K562 (cell line): ENCODE results near the gene SAP30L. TPM values are rescaled to one million over a fixed set of nuclear protein-coding genes. Genes with fewer than 3 reads are reported as not detected.

Source experiments
- ATAC-seq: fragments of 200-7000 bp; cut with Tn5 transposase; 3 replicates; pipeline ENCODE4 v1.9.1; 2020; ENCODE audit warnings: moderate library complexity
- BruUV-seq: library from RNA; stranded (reverse); fragments of 400-500 nt; replicated peaks from 2 replicates; lab custom pipeline; 2021; lab: Mats Ljungman, UMichigan
- CTCF ChIA-PET: fragments of 300-600 bp; formaldehyde crosslinking; extraction: SDS; loops from one replicate; lab custom pipeline; 2021; ENCODE audit warnings: low intra/inter-chr PET ratio; lab: Yijun Ruan, JAX
- POLR2A ChIA-PET: fragments of 300-600, 350-650 bp; sonication (Branson Sonifier 250); formaldehyde crosslinking; extraction: SDS; loops from one replicate; lab custom pipeline; 2021; ENCODE audit warnings: antibody characterized with exemption, inconsistent platforms; lab: Yijun Ruan, JAX
- DNase-seq, 4 experiments: peaks; one replicate each; pipeline versions ENCODE4 v3.0.0 to v3.0.0-alpha.2; 2011 to 2018; ENCODE audit warnings: low spot score in 3 of 4, mixed read lengths in 3 of 4; ENCODE audit errors: extremely low read depth in 1 of 4
- FAIRE-seq: peaks from 2 replicates; lab custom pipeline; 2011; peaks lifted over from hg19 to GRCh38; lab: Jason Lieb, UNC
- H2AFZ ChIP-seq: 2 replicates; pipeline ENCODE4 v1.6.0; 2011; ENCODE audit warnings: low read depth, low read length, control low read depth, inconsistent platforms
- H3K27ac ChIP-seq: fragments of 200-600 bp; 3 replicates; pipeline ENCODE4 v1.8.0; 2011; ENCODE audit warnings: low read depth, mild to moderate bottlenecking, control low read depth, inconsistent platforms, low read length, moderate library complexity, mixed read lengths; ENCODE audit errors: extremely low read depth
- H3K27me3 ChIP-seq, 2 experiments: fragments of 300-600 bp in 1 of 2; 2 replicates in 1 of 2; 3 replicates in 1 of 2; pipeline versions ENCODE4 v1.6.0 to v1.8.0; 2011; ENCODE audit warnings: inconsistent platforms in 2 of 2, low read length in 2 of 2, mild to moderate bottlenecking in 1 of 2, mixed read lengths in 1 of 2, moderate library complexity in 1 of 2; ENCODE audit not compliant: control insufficient read depth in 2 of 2, insufficient read depth in 2 of 2
- H3K36me3 ChIP-seq: fragments of 300-600 bp; 3 replicates; pipeline ENCODE4 v1.8.0; 2011; ENCODE audit warnings: mild to moderate bottlenecking, low read length, inconsistent platforms; ENCODE audit not compliant: control insufficient read depth, insufficient read depth
- H3K4me1 ChIP-seq, 2 experiments: fragments of 200-600 bp in 1 of 2; replicated peaks in 1 of 2; 2 replicates in 1 of 2; 3 replicates in 1 of 2; pipeline versions ENCODE4 v1.5.1 to v1.8.0; 2011; ENCODE audit warnings: inconsistent platforms in 2 of 2, low read length in 2 of 2, mild to moderate bottlenecking in 1 of 2, mixed read lengths in 1 of 2, moderate library complexity in 1 of 2; ENCODE audit not compliant: control insufficient read depth in 2 of 2, insufficient read depth in 2 of 2
- H3K4me2 ChIP-seq: 2 replicates; pipeline ENCODE4 v1.6.1; 2011; ENCODE audit warnings: low read length, control low read depth, inconsistent platforms, mixed read lengths; ENCODE audit not compliant: insufficient read depth
- H3K4me3 ChIP-seq: fragments of 200-600 bp; sonication (generic), shearing (Covaris generic); 2 replicates; pipeline ENCODE4 v1.5.1; 2016; ENCODE audit warnings: control low read depth, inconsistent platforms
- H3K79me2 ChIP-seq: fragments of 200-600 bp; 3 replicates; pipeline ENCODE4 v1.8.0; 2011; ENCODE audit warnings: low read length, inconsistent platforms; ENCODE audit not compliant: control insufficient read depth, insufficient read depth
- H3K9ac ChIP-seq, 2 experiments: 2 replicates each; pipeline versions ENCODE4 v1.6.0 to v1.6.1; 2011; ENCODE audit warnings: low read depth in 2 of 2, low read length in 2 of 2, control low read depth in 1 of 2, inconsistent platforms in 1 of 2, mild to moderate bottlenecking in 1 of 2, mixed read lengths in 1 of 2; ENCODE audit not compliant: insufficient read depth in 1 of 2
- H3K9me1 ChIP-seq: one replicate; pipeline ENCODE4 v1.6.0; 2011; ENCODE audit warnings: inconsistent platforms, mild to moderate bottlenecking, low read length, moderate library complexity; ENCODE audit not compliant: control insufficient read depth, insufficient read depth
- H3K9me3 ChIP-seq: replicated peaks from 2 replicates; pipeline ENCODE4 v1.5.1; 2011; ENCODE audit warnings: low read depth, low read length, inconsistent platforms; ENCODE audit not compliant: control insufficient read depth, insufficient read depth
- H4K20me1 ChIP-seq: replicated peaks from 2 replicates; pipeline ENCODE4 v1.6.1; 2011; ENCODE audit warnings: low read length, inconsistent platforms, mixed read lengths; ENCODE audit not compliant: control insufficient read depth, insufficient read depth
- CBX2 ChIP-seq: fragments of 200-600 bp; sonication (generic); IDR thresholded peaks from one replicate; pipeline ENCODE4 v1.6.1; 2012; ENCODE audit warnings: mild to moderate bottlenecking, low read length, inconsistent platforms; ENCODE audit not compliant: insufficient read depth, poor library complexity, severe bottlenecking
- CXXC5 ChIP-seq: fragments of 250-450 bp; sonication (Bioruptor Pico); IDR thresholded peaks from 2 replicates; pipeline ENCODE4 v1.8.0; 2022; ENCODE audit warnings: inconsistent platforms, mild to moderate bottlenecking, moderate library complexity
- ZNF232 ChIP-seq: sonication (generic); formaldehyde crosslinking; IDR thresholded peaks from 2 replicates; pipeline ENCODE4 v1.8.0; 2022; ENCODE audit warnings: mild to moderate bottlenecking, missing genetic modification reagents
- WGBS: fragments of 100-300 bp; shearing (Covaris generic); methylation state at CpG from one replicate; pipeline ENCODE4 v1.1.6; 2016; ENCODE audit warnings: low coverage, mixed read lengths; ENCODE audit not compliant: insufficient coverage; ENCODE audit errors: missing lambda C conversion rate; 5-methylcytosine and 5-hydroxymethylcytosine counted together
- in situ Hi-C: fragments of 300-500 bp; cut with MboI; formaldehyde crosslinking; loops from 4 replicates; pipeline ENCODE4 v1.15.0; 2018; ENCODE audit warnings: inconsistent platforms, mixed read lengths
- intact Hi-C: fragments of 100-400 bp; cut with micrococcal nuclease; formaldehyde crosslinking; loops from 2 replicates; pipeline ENCODE4 v1.14.2; 2022
- polyA plus RNA-seq, 8 experiments: library from polyadenylated mRNA; depleted of rRNA in 4 of 8; stranded (reverse) in 5 of 8; unstranded in 3 of 8; fragments of >200 nt; fragmentation: Nextera tagmentation in 2 of 8; fragmentation: Illumina TruSeq in 1 of 8; extraction: Ambion mirVana in 2 of 8; extraction: Trizol in 1 of 8; gene quantifications; 2 replicates each; pipeline versions ENCODE4 v1.2.1 to v1.2.3, GENCODE V29; 2011 to 2014; ENCODE audit warnings: inconsistent platforms in 1 of 8, missing spikeins in 1 of 8
- total RNA-seq, 7 experiments: library from RNA; depleted of rRNA in 6 of 7; stranded (reverse); fragments of >200 nt in 6 of 7; fragmentation: Illumina TruSeq in 2 of 7; extraction: Trizol in 2 of 7; gene quantifications; 2 replicates each; pipeline versions ENCODE4 v1.2.1 to v1.2.3, GENCODE V29; 2011 to 2021; ENCODE audit warnings: low replicate concordance in 1 of 7
- TF ChIP-seq, protein P1 (sequence below): fragments of 450-650 bp; IDR thresholded peaks from 2 replicates; pipeline ENCODE4 v1.6.1; 2016; ENCODE audit warnings: low read depth

SAP30L gene
- total and polyA plus RNA-seq, 9 of the 15 experiments (the other 6 are each of a cell fraction or from before 2014, with no cell fraction given), result 5.1 to 33.6 (median 28.1) TPM

DNA sequence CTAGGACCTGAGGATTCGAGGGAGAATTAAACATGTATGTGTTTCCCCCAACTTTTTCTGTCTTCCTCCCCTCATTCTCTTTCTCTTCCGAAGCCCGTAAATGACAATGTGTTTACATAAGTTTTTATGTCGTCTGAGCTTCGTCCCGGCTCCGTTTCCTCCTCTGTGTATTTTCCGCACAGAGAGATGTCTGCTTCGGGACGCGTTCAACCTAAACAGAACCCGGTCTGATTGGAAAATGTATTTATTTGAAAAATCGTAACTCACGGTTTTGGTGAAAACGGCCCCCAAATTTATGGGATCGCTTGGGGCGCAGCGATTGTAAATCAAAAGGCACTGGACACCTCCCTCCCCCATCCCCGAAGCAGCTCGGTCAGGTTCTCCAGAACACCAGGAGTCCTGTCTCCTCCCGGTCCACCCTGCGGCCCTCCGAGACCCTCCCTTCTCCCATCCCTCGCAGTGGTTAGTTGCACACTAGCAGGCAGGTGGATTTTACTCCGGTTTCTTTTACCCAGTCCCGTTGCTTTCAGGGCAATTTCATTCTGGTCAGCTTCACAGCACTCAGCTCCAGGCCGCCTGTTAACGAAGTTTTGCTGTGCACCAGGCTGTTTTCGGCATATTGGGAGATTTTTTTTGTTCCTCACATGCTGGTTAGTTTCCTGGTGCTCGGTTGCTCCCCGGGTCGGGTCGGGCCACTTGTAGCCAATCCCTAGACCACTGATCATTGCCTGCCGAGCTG, 38.0 kb downstream of the SAP30L start:
- Histone ChIP-seq H3K27ac (no peak overlapping the region), H3K4me2 (no peak overlapping the region), H3K4me1 (peaks cover 0 to 13% of the 10 kb centered on the region in 2 experiments; a peak in 1 of 5 replicates), H3K4me3 (no peak overlapping the region), H3K27me3 (peaks cover 70 to 72% of the 10 kb centered on the region in 2 experiments), H4K20me1 (no peaks in the 10 kb centered on the region; the same call in 1 of the 2 replicates), H2AFZ (no peak overlapping the region), H3K9ac (no peak overlapping the region), H3K9me3 (no peaks in the 10 kb centered on the region), H3K9me1 (no peaks in the 10 kb centered on the region), H3K36me3 (no peaks in the 10 kb centered on the region), H3K79me2 (no peaks in the 10 kb centered on the region)
- ChIA-PET POLR2A (interaction anchor here (0.5 to 1.8 kb wide), 6 partner anchors 13 to 382 kb away, joined by 3 to 4 read pairs (median 3); no protein-coding TSS in a partner anchor), CTCF (no interaction called here)
- WGBS, result 9% methylated on average over 34 of the region's 34 CpGs
- FAIRE-seq, result no peak
- no peak for DNase-seq
- intact Hi-C loops (no loop called here), in situ Hi-C loops (no loop called here)
- BruUV-seq, result no TSS peak
- ATAC-seq, result no peak
- TF ChIP-seq CXXC5 (CRISPR knock-in tag) (no peak), CBX2 (peak; percentile 29), ZNF232 (CRISPR knock-in tag) (no peak)
- TF ChIP-seq, protein P1, sequence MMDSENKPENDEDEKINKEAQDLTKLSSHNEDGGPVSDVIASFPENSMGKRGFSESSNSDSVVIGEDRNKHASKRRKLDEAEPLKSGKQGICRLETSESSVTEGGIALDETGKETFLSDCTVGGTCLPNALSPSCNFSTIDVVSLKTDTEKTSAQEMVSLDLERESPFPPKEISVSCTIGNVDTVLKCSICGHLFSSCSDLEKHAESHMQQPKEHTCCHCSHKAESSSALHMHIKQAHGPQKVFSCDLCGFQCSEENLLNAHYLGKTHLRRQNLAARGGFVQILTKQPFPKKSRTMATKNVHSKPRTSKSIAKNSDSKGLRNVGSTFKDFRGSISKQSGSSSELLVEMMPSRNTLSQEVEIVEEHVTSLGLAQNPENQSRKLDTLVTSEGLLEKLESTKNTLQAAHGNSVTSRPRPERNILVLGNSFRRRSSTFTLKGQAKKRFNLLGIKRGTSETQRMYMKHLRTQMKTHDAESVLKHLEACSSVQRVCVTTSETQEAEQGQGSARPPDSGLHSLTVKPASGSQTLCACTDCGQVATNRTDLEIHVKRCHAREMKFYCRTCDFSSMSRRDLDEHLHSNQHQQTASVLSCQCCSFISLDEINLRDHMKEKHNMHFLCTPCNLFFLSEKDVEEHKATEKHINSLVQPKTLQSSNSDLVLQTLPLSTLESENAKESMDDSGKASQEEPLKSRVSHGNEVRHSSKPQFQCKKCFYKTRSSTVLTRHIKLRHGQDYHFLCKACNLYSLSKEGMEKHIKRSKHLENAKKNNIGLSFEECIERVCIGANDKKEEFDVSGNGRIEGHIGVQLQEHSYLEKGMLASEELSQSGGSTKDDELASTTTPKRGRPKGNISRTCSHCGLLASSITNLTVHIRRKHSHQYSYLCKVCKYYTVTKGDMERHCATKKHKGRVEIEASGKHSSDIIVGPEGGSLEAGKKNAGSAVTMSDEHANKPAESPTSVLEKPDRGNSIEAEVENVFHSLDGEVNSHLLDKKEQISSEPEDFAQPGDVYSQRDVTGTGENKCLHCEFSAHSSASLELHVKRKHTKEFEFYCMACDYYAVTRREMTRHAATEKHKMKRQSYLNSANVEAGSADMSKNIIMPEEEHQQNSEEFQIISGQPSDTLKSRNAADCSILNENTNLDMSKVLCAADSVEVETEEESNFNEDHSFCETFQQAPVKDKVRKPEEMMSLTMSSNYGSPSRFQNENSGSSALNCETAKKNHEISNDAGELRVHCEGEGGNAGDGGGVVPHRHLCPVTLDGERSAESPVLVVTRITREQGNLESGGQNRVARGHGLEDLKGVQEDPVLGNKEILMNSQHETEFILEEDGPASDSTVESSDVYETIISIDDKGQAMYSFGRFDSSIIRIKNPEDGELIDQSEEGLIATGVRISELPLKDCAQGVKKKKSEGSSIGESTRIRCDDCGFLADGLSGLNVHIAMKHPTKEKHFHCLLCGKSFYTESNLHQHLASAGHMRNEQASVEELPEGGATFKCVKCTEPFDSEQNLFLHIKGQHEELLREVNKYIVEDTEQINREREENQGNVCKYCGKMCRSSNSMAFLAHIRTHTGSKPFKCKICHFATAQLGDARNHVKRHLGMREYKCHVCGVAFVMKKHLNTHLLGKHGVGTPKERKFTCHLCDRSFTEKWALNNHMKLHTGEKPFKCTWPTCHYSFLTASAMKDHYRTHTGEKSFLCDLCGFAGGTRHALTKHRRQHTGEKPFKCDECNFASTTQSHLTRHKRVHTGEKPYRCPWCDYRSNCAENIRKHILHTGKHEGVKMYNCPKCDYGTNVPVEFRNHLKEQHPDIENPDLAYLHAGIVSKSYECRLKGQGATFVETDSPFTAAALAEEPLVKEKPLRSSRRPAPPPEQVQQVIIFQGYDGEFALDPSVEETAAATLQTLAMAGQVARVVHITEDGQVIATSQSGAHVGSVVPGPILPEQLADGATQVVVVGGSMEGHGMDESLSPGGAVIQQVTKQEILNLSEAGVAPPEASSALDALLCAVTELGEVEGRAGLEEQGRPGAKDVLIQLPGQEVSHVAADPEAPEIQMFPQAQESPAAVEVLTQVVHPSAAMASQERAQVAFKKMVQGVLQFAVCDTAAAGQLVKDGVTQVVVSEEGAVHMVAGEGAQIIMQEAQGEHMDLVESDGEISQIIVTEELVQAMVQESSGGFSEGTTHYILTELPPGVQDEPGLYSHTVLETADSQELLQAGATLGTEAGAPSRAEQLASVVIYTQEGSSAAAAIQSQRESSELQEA, result no peak
